Endothelial cell of umbilical vein (primary cell): ENCODE results near the gene AK8. TPM values are rescaled to one million over a fixed set of nuclear protein-coding genes. Genes with fewer than 3 reads are reported as not detected.

Experiments used
- BruUV-seq: library from RNA; stranded (reverse); fragments of 400-500 nt; replicated peaks from 2 replicates; lab custom pipeline; 2021; lab: Mats Ljungman, UMichigan
- CTCF ChIA-PET: fragments of 300-600, 350-600 bp; sonication (Branson Sonifier 250); formaldehyde crosslinking; loops from one replicate; lab custom pipeline; 2021; ENCODE audit warnings: antibody characterized with exemption, inconsistent platforms; lab: Charles Lee
- POLR2A ChIA-PET: fragments of 300-600, 350-600 bp; sonication (Branson Sonifier 250); formaldehyde crosslinking; loops from one replicate; lab custom pipeline; 2021; ENCODE audit warnings: antibody characterized with exemption, inconsistent platforms; lab: Charles Lee
- DNase-seq: peaks from one replicate; pipeline ENCODE4 v3.0.0-alpha.2; 2011; ENCODE audit warnings: low read depth, low spot score
- FAIRE-seq: peaks from 2 replicates; lab custom pipeline; 2011; peaks lifted over from hg19 to GRCh38; lab: Jason Lieb, UNC
- H2AFZ ChIP-seq: 2 replicates; pipeline ENCODE4 v1.6.0; 2012; ENCODE audit warnings: low read depth, low read length, control low read depth, inconsistent platforms
- H3K27ac ChIP-seq: 2 replicates; pipeline ENCODE4 v1.5.1; 2011; ENCODE audit warnings: low read depth, mild to moderate bottlenecking, control low read depth, low read length, moderate library complexity; ENCODE audit not compliant: insufficient read depth
- H3K27me3 ChIP-seq, 2 experiments: 2 replicates each; pipeline versions ENCODE4 v1.6.0 to v1.6.1; 2011; ENCODE audit warnings: low read length in 2 of 2, mixed read lengths in 1 of 2; ENCODE audit not compliant: control insufficient read depth in 2 of 2, insufficient read depth in 2 of 2
- H3K36me3 ChIP-seq, 2 experiments: 2 replicates in 1 of 2; 3 replicates in 1 of 2; pipeline ENCODE4 v1.5.1; 2011; ENCODE audit warnings: low read length in 2 of 2, mild to moderate bottlenecking in 1 of 2, moderate library complexity in 1 of 2; ENCODE audit not compliant: control insufficient read depth in 2 of 2, insufficient read depth in 2 of 2; ENCODE audit errors: extremely low read depth in 1 of 2
- H3K4me1 ChIP-seq: 3 replicates; pipeline ENCODE4 v1.5.1; 2011; ENCODE audit warnings: mild to moderate bottlenecking, low read length; ENCODE audit not compliant: control insufficient read depth, insufficient read depth; ENCODE audit errors: extremely low read depth
- H3K4me2 ChIP-seq: 2 replicates; pipeline ENCODE4 v1.6.1; 2011; ENCODE audit warnings: low read length, control low read depth, mixed read lengths; ENCODE audit not compliant: insufficient read depth
- H3K4me3 ChIP-seq, 3 experiments: fragments of 200-600 bp in 1 of 3; sonication (generic), shearing (Covaris generic) in 1 of 3; replicated peaks in 1 of 3; 2 replicates each; pipeline ENCODE4 v1.5.1; 2011 to 2016; ENCODE audit warnings: control low read depth in 3 of 3, low read length in 3 of 3, mild to moderate bottlenecking in 2 of 3, inconsistent platforms in 1 of 3, low read depth in 1 of 3, moderate library complexity in 1 of 3; ENCODE audit not compliant: insufficient read depth in 1 of 3
- H3K79me2 ChIP-seq: 2 replicates; pipeline ENCODE4 v1.6.0; 2012; ENCODE audit warnings: low read length, inconsistent platforms; ENCODE audit not compliant: control insufficient read depth, insufficient read depth
- H3K9ac ChIP-seq: replicated peaks from 2 replicates; pipeline ENCODE3; 2011; ENCODE audit warnings: low read length, control low read depth; ENCODE audit not compliant: insufficient read depth; ENCODE audit errors: extremely low read depth
- H3K9me1 ChIP-seq: replicated peaks from 3 replicates; pipeline ENCODE4 v1.6.0; 2011; ENCODE audit warnings: mild to moderate bottlenecking, low read length; ENCODE audit not compliant: control insufficient read depth, insufficient read depth; ENCODE audit errors: extremely low read depth
- H3K9me3 ChIP-seq: replicated peaks from 2 replicates; pipeline ENCODE4 v1.5.1; 2012; ENCODE audit warnings: low read length, inconsistent platforms; ENCODE audit not compliant: control insufficient read depth, insufficient read depth
- H4K20me1 ChIP-seq: replicated peaks from 2 replicates; pipeline ENCODE3; 2011; ENCODE audit warnings: mild to moderate bottlenecking, low read length; ENCODE audit not compliant: control insufficient read depth, insufficient read depth; ENCODE audit errors: extremely low read depth
- EZH2 ChIP-seq: IDR thresholded peaks from 2 replicates; pipeline ENCODE4 v1.6.1; 2012; ENCODE audit warnings: borderline replicate concordance, low read depth, mild to moderate bottlenecking, moderate library complexity, low read length, inconsistent platforms; ENCODE audit not compliant: severe bottlenecking
- FOS ChIP-seq: IDR thresholded peaks from 2 replicates; pipeline ENCODE4 v1.6.1; 2011; ENCODE audit warnings: mild to moderate bottlenecking, low read length, moderate library complexity, borderline replicate concordance; ENCODE audit not compliant: insufficient read depth
- GATA2 ChIP-seq: IDR thresholded peaks from 2 replicates; pipeline ENCODE4 v1.7.0; 2011; ENCODE audit warnings: low read depth, mild to moderate bottlenecking, moderate library complexity, mixed read lengths, low read length; ENCODE audit not compliant: insufficient read length, insufficient read depth
- JUN ChIP-seq: IDR thresholded peaks from 2 replicates; pipeline ENCODE4 v1.6.1; 2011; ENCODE audit warnings: borderline replicate concordance, low read depth; ENCODE audit not compliant: insufficient read length, insufficient read depth
- MYC ChIP-seq: IDR thresholded peaks from one replicate; pipeline ENCODE4 v1.6.1; 2011; ENCODE audit warnings: mild to moderate bottlenecking, low read depth, low read length
- POLR2A ChIP-seq: IDR thresholded peaks from 2 replicates; pipeline ENCODE4 v1.6.1; 2012; ENCODE audit warnings: low read depth, mild to moderate bottlenecking, control low read depth, low read length
- POLR2AphosphoS5 ChIP-seq: IDR thresholded peaks from 2 replicates; pipeline ENCODE4 v1.6.1; 2012; ENCODE audit warnings: low read depth, mild to moderate bottlenecking, control low read depth, low read length, moderate library complexity; ENCODE audit not compliant: insufficient read depth
- dilution Hi-C: fragments of 300-500 bp; cut with MboI; formaldehyde crosslinking; loops from one replicate; pipeline ENCODE4 v1.15.0; 2019; ENCODE audit warnings: low sequenced_read_pairs; ENCODE audit not compliant: extremely low pct_ligation_motif_present
- intact Hi-C: fragments of 100-400 bp; cut with micrococcal nuclease; formaldehyde crosslinking; loops from one replicate; pipeline ENCODE4 v1.10.0; 2022
- polyA plus RNA-seq, 4 experiments: library from polyadenylated mRNA; depleted of rRNA in 3 of 4; stranded (reverse) in 3 of 4; unstranded in 1 of 4; fragments of >200 nt; gene quantifications; 2 replicates each; pipeline versions ENCODE4 v1.2.1 to v1.2.3, GENCODE V29; 2011 to 2012; ENCODE audit warnings: missing spikeins in 1 of 4
- total RNA-seq: library from RNA; stranded (reverse); gene quantifications from 2 replicates; pipeline ENCODE4 v1.2.3, GENCODE V29; 2021
- TF ChIP-seq, protein P1 (sequence below), 2 donors: IDR thresholded peaks; 1 replicate in 1 of 2; 2 replicates in 1 of 2; pipeline ENCODE4 v1.5.1; 2011; ENCODE audit warnings: low read length in 2 of 2, mild to moderate bottlenecking in 2 of 2, moderate library complexity in 2 of 2, control low read depth in 1 of 2, inconsistent platforms in 1 of 2, low read depth in 1 of 2; ENCODE audit not compliant: insufficient read depth in 1 of 2; ENCODE audit errors: extremely low read depth in 1 of 2
- TF ChIP-seq, protein P2 (sequence below): IDR thresholded peaks from 2 replicates; pipeline ENCODE4 v1.6.1; 2011; ENCODE audit not compliant: insufficient read depth, insufficient read length

Gene AK8
- total and polyA plus RNA-seq, 2 donors (not counting 3 experiments of a cell fraction or from before 2014, with no cell fraction given) = 0.06 TPM; not detected in 1

DNA sequence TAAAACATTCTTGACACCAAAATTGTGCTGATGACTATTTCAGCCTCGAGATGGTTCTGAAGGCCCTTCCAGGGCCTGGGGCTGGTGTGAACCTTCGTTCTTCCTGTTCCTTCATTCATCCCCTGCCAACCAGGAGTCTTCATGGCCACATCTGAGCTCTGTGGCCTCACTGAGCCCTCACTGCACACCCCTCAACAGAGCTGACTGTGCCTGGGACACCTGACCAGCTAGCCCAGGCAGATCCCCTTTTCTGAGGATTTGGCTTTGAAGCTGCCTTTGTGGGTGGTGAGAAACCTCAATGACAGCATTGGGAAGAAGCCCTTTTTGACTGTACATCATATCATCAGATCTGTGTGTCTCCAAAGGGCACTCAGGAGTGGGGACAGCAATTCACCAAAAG, 13.8 kb downstream of the AK8 start:
- H3K36me3 ChIP-seq = no peaks in the 10 kb centered on the region
- ChIA-PET CTCF (no interaction called here), POLR2A (no interaction called here)
- no peak overlapping the region for H3K27ac ChIP-seq
- BruUV-seq = no TSS peak
- intact Hi-C loops = no loop called here
- H3K9ac ChIP-seq = no peak overlapping the region
- peaks cover 0 to 4% of the 10 kb centered on the region in 2 experiments for H3K27me3 ChIP-seq
- no peaks in the 10 kb centered on the region for H3K9me3 ChIP-seq
- H2AFZ ChIP-seq = no peak overlapping the region
- dilution Hi-C loops = no loop called here
- H3K4me1 ChIP-seq = no peaks in the 10 kb centered on the region
- FAIRE-seq = no peak
- DNase-seq = no peak
- H3K9me1 ChIP-seq = no peaks in the 10 kb centered on the region
- no peaks in the 10 kb centered on the region for H4K20me1 ChIP-seq
- H3K4me3 ChIP-seq = no peak overlapping the region
- H3K79me2 ChIP-seq = no peaks in the 10 kb centered on the region
- TF ChIP-seq JUN (no peak), POLR2AphosphoS5 (no peak), FOS (no peak), MYC (no peak), EZH2 (no peak), GATA2 (no peak), POLR2A (no peak)
- TF ChIP-seq, protein P1, sequence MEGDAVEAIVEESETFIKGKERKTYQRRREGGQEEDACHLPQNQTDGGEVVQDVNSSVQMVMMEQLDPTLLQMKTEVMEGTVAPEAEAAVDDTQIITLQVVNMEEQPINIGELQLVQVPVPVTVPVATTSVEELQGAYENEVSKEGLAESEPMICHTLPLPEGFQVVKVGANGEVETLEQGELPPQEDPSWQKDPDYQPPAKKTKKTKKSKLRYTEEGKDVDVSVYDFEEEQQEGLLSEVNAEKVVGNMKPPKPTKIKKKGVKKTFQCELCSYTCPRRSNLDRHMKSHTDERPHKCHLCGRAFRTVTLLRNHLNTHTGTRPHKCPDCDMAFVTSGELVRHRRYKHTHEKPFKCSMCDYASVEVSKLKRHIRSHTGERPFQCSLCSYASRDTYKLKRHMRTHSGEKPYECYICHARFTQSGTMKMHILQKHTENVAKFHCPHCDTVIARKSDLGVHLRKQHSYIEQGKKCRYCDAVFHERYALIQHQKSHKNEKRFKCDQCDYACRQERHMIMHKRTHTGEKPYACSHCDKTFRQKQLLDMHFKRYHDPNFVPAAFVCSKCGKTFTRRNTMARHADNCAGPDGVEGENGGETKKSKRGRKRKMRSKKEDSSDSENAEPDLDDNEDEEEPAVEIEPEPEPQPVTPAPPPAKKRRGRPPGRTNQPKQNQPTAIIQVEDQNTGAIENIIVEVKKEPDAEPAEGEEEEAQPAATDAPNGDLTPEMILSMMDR (IDR thresholded peaks at IDR 0.05; ENCODE audit: extremely low read depth in 1 of 2, insufficient read depth in 1 of 2, low read depth in 1 of 2, low read length in 2 of 2) = no peak
- TF ChIP-seq, protein P2, sequence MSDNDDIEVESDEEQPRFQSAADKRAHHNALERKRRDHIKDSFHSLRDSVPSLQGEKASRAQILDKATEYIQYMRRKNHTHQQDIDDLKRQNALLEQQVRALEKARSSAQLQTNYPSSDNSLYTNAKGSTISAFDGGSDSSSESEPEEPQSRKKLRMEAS = no peak
- no peak overlapping the region for H3K4me2 ChIP-seq
